HEK293T (cell line): ENCODE measurements around the gene SLC22A15.

ENCODE experiments used
- ARNT ChIP-seq: fragments of 450-650 bp; IDR thresholded peaks from 2 replicates; pipeline ENCODE4 v1.6.1; 2017; ENCODE audit warnings: mild to moderate bottlenecking
- ELF4 ChIP-seq: fragments of 450-650 bp; IDR thresholded peaks from 2 replicates; pipeline ENCODE4 v1.6.1; 2017; ENCODE audit warnings: antibody characterized with exemption
- LEF1 ChIP-seq: fragments of 450-650 bp; IDR thresholded peaks from 2 replicates; pipeline ENCODE4 v1.6.1; 2017; ENCODE audit warnings: mild to moderate bottlenecking, borderline replicate concordance
- NFRKB ChIP-seq: fragments of 450-650 bp; IDR thresholded peaks from 2 replicates; pipeline ENCODE4 v1.6.1; 2016; ENCODE audit warnings: mild to moderate bottlenecking, moderate library complexity

DNA sequence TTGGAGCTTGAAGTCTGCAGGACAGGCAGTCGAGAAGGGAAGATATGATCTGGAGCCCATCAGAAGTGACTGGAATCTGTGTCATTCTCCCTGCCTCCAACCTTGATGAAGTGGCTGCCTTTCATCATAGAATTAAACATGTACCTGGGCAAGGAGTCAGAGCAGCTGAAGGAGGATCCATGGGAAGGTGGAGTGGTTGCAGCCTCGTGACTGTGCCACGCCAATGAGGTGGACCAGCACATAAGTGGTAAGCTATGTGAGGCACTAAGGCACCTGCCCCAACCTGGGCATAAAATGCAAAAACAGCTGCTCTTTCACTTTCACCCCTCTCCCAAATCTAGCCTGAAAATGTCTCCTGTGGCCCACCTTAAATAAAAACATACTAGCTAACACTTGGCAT is 7.3 kb downstream of the SLC22A15 start:
- no peak for TF ChIP-seq NFRKB
- TF ChIP-seq ELF4: no peak
- no peak for TF ChIP-seq ARNT
- TF ChIP-seq LEF1: no peak
